HL-60 (cell line): ENCODE measurements around the gene APBA2.

Experiments
- TF ChIP-seq, protein P1 (sequence below): IDR thresholded peaks from one replicate; pipeline ENCODE4 v1.5.1; 2011; ENCODE audit warnings: low read length, control low read depth, inconsistent platforms; ENCODE audit not compliant: insufficient read depth
- TF ChIP-seq, protein P2 (sequence below): IDR thresholded peaks from 2 replicates; pipeline ENCODE4 v1.6.1; 2012; ENCODE audit warnings: low read depth; ENCODE audit not compliant: insufficient replicate concordance

DNA sequence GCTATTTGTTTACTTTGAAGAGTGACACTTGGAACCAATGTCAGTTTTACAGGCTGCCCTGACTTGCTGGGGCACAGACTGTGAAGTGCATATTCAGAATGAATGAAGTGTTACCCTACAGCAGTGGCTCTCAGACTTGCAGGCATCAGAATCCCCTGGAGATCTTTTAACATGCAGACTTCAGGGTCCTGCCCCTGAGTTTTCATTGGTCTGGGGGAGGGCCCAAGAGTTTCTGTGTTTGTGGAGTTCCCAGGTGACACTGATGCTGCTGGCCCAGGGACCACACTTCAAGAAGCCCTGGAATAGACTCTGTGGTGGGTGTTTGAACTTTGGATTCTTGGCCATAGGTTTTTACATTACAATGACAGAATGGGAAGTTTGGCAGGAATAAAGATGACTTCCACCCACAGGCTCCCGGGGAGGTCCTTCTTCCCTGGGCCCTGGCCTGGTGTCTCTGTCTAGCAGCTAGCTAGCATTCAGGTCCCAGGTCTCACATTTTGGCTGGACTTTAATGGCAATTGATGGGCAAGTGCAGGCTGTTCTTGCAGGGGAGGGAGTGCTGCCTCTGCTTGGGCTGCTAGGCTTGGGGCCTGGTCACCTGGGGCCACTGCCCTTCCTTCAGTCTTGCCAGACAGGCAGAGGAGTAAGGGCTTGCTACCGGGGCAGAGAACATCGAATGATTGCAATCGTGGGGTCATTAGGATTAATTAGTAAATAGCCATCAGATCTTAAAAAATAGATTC, 149.0 kb downstream of the APBA2 start:
- TF ChIP-seq, protein P1, sequence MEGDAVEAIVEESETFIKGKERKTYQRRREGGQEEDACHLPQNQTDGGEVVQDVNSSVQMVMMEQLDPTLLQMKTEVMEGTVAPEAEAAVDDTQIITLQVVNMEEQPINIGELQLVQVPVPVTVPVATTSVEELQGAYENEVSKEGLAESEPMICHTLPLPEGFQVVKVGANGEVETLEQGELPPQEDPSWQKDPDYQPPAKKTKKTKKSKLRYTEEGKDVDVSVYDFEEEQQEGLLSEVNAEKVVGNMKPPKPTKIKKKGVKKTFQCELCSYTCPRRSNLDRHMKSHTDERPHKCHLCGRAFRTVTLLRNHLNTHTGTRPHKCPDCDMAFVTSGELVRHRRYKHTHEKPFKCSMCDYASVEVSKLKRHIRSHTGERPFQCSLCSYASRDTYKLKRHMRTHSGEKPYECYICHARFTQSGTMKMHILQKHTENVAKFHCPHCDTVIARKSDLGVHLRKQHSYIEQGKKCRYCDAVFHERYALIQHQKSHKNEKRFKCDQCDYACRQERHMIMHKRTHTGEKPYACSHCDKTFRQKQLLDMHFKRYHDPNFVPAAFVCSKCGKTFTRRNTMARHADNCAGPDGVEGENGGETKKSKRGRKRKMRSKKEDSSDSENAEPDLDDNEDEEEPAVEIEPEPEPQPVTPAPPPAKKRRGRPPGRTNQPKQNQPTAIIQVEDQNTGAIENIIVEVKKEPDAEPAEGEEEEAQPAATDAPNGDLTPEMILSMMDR: no peak
- TF ChIP-seq, protein P2, sequence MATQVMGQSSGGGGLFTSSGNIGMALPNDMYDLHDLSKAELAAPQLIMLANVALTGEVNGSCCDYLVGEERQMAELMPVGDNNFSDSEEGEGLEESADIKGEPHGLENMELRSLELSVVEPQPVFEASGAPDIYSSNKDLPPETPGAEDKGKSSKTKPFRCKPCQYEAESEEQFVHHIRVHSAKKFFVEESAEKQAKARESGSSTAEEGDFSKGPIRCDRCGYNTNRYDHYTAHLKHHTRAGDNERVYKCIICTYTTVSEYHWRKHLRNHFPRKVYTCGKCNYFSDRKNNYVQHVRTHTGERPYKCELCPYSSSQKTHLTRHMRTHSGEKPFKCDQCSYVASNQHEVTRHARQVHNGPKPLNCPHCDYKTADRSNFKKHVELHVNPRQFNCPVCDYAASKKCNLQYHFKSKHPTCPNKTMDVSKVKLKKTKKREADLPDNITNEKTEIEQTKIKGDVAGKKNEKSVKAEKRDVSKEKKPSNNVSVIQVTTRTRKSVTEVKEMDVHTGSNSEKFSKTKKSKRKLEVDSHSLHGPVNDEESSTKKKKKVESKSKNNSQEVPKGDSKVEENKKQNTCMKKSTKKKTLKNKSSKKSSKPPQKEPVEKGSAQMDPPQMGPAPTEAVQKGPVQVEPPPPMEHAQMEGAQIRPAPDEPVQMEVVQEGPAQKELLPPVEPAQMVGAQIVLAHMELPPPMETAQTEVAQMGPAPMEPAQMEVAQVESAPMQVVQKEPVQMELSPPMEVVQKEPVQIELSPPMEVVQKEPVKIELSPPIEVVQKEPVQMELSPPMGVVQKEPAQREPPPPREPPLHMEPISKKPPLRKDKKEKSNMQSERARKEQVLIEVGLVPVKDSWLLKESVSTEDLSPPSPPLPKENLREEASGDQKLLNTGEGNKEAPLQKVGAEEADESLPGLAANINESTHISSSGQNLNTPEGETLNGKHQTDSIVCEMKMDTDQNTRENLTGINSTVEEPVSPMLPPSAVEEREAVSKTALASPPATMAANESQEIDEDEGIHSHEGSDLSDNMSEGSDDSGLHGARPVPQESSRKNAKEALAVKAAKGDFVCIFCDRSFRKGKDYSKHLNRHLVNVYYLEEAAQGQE: no peak
